ENCODE data around the gene NPIPB6.

NPIPB6 gene

GRCh38 chr16:28321700-28322411 lies 41.5 kb downstream of the NPIPB6 start:
- DNase-seq, result no peak

GRCh38 chr16:28320741-28321140 lies 42.6 kb downstream of the NPIPB6 start:
- DNase-seq, result no peak

DNA sequence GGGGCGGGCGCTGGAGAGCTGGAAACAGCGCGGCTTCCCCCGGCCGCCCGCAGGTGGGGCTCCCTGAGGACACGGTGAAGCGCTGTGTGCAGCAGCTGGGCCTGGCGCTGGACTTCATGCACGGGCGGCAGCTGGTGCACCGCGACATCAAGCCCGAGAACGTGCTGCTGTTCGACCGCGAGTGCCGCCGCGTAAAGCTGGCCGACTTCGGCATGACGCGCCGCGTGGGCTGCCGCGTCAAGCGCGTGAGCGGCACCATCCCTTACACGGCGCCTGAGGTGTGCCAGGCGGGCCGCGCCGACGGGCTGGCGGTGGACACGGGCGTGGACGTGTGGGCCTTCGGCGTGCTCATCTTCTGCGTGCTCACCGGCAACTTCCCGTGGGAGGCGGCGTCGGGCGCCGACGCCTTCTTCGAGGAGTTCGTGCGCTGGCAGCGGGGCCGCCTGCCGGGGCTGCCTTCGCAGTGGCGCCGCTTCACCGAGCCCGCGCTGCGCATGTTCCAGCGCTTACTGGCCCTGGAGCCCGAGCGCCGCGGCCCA lies 43.2 kb downstream of the NPIPB6 start:
- no peak for DNase-seq

DNA sequence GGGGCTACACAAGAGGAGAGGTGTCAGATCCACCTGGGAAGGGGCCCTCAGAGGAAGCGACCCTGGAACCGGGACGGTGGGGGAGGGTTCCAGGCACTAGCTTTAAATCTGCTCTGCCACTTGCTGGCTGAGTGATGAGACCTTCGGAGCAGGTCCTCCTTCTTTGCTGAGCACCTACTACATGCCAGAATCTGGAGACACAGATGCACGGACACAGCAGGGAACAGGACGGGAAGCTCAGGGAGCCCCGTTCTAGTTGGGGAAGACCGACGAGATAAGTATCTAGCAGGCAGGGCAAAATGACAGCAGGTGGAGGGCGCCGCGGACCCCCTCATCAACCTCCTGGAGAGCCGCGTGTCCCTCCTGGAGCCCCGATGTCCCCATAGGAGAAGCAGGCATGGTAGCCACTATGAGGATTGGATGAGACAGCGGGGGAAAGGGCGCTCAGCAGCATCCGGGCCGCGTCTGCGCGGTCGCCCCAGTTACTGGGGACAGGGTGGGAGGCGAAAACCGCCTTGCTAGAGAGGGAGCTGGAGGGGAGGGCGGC lies 43.8 kb downstream of the NPIPB6 start:
- DNase-seq, result no peak

DNA sequence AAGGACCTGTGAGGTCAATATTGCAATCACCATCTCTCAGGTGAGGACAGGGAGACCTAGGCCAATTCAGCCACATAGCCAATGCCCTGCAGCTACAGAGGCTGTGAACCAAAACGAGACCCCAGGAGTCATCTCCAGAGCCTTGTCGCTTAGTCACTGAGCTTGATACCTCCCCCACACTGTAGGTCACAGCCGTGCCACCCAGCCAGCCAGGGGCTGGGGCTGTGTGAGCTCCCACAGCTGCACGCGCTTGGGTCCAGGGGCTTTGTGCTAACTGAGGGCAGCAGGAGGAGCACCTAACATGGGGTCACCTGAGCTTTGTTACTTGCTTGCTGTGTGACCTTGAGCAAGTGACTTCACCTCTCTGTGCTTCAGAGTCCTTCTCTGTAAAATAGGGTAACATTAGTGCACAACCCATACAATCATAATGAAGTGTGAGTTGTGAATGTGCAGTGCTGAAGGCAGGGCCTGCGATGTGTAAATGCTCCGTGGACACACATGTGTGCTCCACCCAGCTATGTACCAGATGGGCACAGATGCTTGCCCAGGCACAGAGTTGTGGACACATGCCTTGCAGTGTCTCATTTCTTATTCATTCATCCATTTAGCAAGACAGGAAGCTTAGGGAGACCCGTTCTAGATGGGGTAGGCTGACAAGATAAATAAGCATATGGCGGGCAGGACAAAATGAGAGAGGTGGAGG lies 45.1 kb downstream of the NPIPB6 start:
- DNase-seq, result no peak

DNA sequence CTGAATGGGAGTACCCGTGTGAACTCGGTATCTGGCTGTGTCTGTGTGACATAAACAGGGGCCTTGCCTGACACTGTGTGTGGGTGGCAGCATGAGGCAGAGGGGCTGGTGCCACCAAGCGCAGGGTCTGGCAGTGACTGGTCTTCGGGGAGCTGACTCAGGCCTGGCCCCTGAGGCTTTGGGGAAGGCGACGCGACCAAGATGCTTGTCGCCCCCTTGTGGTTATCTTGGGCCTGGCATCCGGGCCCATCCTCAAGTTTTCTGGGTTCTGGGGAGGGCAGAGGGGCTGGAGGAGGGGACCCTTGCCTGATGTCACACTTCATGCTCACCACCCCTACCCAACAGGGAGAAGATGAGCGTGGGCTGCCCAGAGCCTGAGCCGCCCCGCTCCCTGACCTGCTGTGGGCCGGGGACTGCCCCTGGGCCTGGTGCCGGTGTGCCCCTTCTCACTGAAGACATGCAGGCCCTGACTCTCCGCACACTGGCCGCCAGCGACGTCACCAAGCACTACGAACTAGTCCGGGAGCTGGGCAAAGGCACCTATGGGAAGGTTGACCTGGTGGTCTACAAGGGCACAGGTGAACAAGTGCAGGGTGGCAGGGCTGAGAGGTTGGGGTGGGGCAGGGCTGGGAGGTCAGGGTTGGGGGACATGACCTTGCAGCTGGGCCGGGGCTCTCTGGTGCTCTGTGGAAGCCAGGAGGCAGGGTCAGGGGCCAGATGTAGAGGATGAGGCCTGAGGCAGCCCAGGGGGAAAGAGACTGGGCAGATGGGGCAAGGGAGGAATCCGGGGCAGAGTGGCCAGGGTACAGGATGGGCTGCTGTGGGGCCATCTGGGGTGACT lies 46.0 kb downstream of the NPIPB6 start:
- DNase-seq, result no peak

DNA sequence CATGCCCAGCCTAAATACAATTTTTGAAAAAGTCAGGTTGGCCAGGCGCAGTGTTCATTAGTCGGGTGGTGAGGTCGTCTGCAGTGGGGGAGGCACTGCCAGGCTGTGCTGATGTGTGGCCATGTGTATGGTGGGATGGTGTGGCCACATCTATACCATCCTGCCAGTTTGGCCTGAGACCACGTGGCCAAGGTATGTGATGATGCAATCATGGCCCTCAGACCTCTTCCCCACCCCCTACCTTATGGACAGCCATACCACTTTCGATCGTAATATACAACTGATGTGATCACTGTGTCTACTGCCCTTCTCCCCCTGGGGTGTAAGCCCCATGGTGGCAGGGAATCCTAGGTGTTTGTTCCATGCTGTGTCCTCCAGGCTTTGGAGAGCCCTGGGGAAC lies 47.3 kb downstream of the NPIPB6 start:
- no peak for DNase-seq

GRCh38 chr16:28313587-28313986 lies 49.7 kb downstream of the NPIPB6 start:
- DNase-seq, result no peak

DNA sequence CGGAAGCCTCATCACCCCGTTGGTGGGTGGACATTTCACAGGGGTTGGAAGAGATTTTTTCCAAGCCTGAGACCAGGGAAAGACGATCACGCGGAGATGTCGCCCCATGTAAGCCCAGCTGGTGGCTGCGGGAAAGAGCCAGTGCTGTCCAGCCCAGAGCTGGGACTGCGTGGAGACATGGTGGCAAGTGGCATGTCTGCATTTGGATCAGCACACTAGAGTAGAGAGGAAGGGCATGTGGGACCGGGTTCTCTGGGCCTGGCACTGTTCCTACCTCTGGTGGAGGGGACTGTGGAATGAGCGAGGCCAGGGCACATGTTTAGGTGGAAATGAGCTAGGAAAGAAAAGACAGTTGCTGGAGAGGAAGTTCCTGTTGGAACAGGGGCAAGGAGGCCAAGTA lies 51.0 kb downstream of the NPIPB6 start:
- no peak for DNase-seq

GRCh38 chr16:28311913-28312312 lies 51.4 kb downstream of the NPIPB6 start:
- no peak for DNase-seq

DNA sequence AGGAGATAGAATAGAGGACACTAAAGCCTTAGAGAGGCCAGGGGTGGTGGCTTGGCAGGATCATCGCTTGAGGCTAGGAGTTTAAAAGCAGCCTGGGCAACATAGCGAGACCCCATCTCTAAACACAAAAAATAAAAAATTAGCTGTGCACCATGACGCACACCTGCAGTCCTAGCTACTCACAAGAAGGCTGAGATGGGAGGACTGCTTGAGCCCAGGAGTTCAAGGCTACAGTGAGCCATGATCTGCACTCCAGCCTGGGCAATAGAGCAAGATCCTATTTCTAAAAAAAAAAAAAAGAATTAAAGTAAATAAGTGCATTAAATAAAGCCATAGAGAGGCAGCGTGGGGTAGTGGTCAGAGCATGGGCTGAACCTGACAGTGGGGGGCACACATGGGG lies 51.9 kb downstream of the NPIPB6 start:
- DNase-seq, result no peak

- DNase-seq, result no peak
These were observed 52.5 kb downstream of the NPIPB6 start for GRCh38 chr16:28310796-28311195.

GRCh38 chr16:28309811-28310311 lies 53.4 kb downstream of the NPIPB6 start:
- no peak for DNase-seq

DNA sequence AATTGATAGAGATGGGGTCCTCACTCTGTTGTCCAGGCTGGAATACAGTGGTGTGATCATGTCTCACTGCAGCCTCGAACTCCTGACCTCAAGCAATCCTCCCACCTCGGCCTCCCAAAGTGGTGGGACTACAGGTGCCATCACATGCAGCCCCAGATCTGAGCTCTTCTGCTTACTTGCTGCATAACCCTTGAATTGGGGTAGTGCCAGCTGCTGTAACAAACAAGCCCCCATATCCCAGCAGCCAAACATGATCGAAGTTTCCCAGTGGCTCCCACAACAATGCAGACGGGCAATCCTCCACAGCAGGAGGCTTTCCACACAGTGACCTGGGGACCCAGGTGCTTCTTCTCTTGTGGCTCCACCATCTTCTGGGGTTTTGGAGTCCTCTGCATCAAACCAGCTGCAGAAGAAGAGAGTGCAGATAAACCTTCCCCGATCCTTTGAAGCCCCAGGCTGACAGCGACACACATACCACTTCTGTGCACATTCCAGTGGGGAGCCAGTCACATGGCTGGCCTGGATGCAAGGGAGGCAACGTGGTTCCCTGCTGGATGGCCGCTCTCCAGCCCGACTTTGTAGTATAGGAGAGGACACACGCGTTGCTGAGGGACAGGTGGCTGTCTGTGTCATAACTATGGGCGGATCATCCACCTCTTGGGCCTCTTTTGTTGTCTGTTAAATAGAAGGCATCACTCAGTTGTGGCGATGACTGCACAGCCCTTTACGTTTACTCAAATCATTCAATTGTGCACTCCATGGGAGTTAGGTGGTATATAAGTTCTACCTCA lies 54.3 kb downstream of the NPIPB6 start:
- no peak for DNase-seq

DNA sequence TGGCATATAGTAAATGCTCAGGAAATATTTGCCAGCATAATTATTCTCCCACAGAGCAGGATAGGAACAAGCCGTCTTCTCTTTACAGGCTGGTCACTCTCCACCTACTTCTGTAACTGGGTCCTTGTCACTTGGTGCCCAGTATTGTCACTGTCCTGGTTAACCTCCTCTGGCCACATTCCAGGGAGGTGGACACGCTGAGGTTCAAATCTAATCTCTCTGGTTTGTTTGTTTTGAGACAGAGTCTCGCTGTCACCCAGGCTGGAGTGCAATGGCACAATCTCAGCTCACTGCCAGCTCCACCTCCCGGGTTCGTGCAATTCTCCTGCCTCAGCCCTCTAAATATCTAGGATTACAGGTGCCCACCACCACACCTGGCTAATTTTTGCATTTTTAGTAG lies 55.4 kb downstream of the NPIPB6 start:
- DNase-seq, result no peak

GRCh38 chr16:28304214-28304613 lies 59.1 kb downstream of the NPIPB6 start:
- DNase-seq, result no peak

DNA sequence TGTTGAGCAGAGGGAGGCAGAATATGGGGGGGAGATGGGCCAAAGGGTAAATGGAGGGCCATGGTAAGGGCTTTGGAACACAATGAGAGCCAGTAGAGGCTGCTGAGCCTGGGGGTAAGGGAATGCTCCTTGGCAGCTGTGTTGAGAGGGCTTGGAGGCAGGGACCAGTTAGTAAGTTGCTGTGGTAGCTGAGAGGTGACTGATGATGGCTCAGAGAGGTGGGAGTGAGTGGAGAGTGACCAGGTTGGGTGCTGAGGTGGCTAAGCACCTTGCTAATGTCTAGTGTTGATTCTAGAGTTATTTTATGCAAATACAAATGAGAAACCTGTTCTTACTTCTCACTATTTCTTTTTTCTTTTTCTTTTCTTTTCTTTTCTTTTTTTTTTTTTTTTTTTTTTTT lies 60.2 kb downstream of the NPIPB6 start:
- no peak for DNase-seq

DNA sequence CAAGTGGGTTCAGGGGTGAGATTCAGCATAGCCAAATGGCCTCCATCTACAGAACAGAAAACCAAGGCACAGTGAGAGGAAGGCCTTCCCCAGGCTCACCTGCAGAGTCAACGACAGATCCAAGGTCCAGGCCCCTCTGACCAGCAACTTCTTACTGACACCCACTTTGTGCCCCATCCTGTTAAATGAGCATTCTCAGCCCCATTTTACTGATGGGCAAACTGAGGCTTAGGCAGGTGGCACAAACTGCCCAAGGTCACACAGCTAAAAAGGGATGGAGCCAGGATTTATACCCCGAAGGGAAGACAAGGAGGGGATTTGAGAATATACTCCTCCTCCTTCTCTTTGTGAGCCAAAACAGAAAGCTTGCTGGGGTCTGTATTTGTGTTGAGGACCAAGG lies 61.7 kb downstream of the NPIPB6 start:
- no peak for DNase-seq

GRCh38 chr16:28301154-28301553 lies 62.2 kb downstream of the NPIPB6 start:
- DNase-seq, result no peak

GRCh38 chr16:28300327-28300726 lies 63.0 kb downstream of the NPIPB6 start:
- no peak for DNase-seq

GRCh38 chr16:28298511-28298878 lies 64.8 kb downstream of the NPIPB6 start:
- no peak for DNase-seq
